K562 (cell line): Measurements from ENCODE around the gene ASIP. TPM values are rescaled to one million over a fixed set of nuclear protein-coding genes. Genes with fewer than 3 reads are reported as not detected.

ENCODE experiments used
- polyA plus RNA-seq, 8 experiments: library from polyadenylated mRNA; depleted of rRNA in 4 of 8; stranded (reverse) in 5 of 8; unstranded in 3 of 8; fragments of >200 nt; fragmentation: Nextera tagmentation in 2 of 8; fragmentation: Illumina TruSeq in 1 of 8; extraction: Ambion mirVana in 2 of 8; extraction: Trizol in 1 of 8; gene quantifications; 2 replicates each; pipeline versions ENCODE4 v1.2.1 to v1.2.3, GENCODE V29; 2011 to 2014; ENCODE audit warnings: inconsistent platforms in 1 of 8, missing spikeins in 1 of 8
- total RNA-seq, 7 experiments: library from RNA; depleted of rRNA in 6 of 7; stranded (reverse); fragments of >200 nt in 6 of 7; fragmentation: Illumina TruSeq in 2 of 7; extraction: Trizol in 2 of 7; gene quantifications; 2 replicates each; pipeline versions ENCODE4 v1.2.1 to v1.2.3, GENCODE V29; 2011 to 2021; ENCODE audit warnings: low replicate concordance in 1 of 7

ASIP gene
- total and polyA plus RNA-seq, 9 of the 15 experiments (the other 6 are each of a cell fraction or from before 2014, with no cell fraction given), result not detected

Other genes starting within 250 kb of the ASIP start
- 120 and 130 TPM in 2 replicates for gene RALY, start 247.5 kb upstream of the ASIP start, total RNA-seq (2014; rRNA removed)
- gene RALY, start 247.5 kb upstream of the ASIP start, total RNA-seq (2014; rRNA removed; fragmentation: Illumina TruSeq; extraction: Trizol), result 66.0 and 71.2 TPM in 2 replicates
- 125 and 130 TPM in 2 replicates for gene RALY, start 247.5 kb upstream of the ASIP start, total RNA-seq (2015; rRNA removed; fragmentation: Illumina TruSeq; extraction: Trizol)
- gene RALY, start 247.5 kb upstream of the ASIP start, total RNA-seq (2021), result 164 and 174 TPM in 2 replicates
- 121 and 130 TPM in 2 replicates for gene RALY, start 247.5 kb upstream of the ASIP start, polyA plus RNA-seq (2011; rRNA removed)
- gene RALY, start 247.5 kb upstream of the ASIP start, polyA plus RNA-seq (2014; fragmentation: Illumina TruSeq; extraction: Trizol), result 128 and 152 TPM in 2 replicates
- gene RALY, start 247.5 kb upstream of the ASIP start, polyA plus RNA-seq (2014; fragmentation: Nextera tagmentation; extraction: Ambion mirVana), result 1 to 10 TPM in 1 of 2 experiments, under 1 TPM in 1; 0.80 to 1.2 TPM
- 207 and 219 TPM in 2 replicates for gene RALY, start 247.5 kb upstream of the ASIP start, polyA plus RNA-seq (2014; rRNA removed)
- gene EIF2S2, start 129.2 kb upstream of the ASIP start, total RNA-seq (2014; rRNA removed), result 120 and 135 TPM in 2 replicates
- gene EIF2S2, start 129.2 kb upstream of the ASIP start, total RNA-seq (2014; rRNA removed; fragmentation: Illumina TruSeq; extraction: Trizol), result 192 and 237 TPM in 2 replicates
- 154 and 159 TPM in 2 replicates for gene EIF2S2, start 129.2 kb upstream of the ASIP start, total RNA-seq (2015; rRNA removed; fragmentation: Illumina TruSeq; extraction: Trizol)
- 114 and 118 TPM in 2 replicates for gene EIF2S2, start 129.2 kb upstream of the ASIP start, total RNA-seq (2021)
- gene EIF2S2, start 129.2 kb upstream of the ASIP start, polyA plus RNA-seq (2011; rRNA removed), result 141 and 164 TPM in 2 replicates
- gene EIF2S2, start 129.2 kb upstream of the ASIP start, polyA plus RNA-seq (2014; fragmentation: Illumina TruSeq; extraction: Trizol), result 210 and 220 TPM in 2 replicates
- gene EIF2S2, start 129.2 kb upstream of the ASIP start, polyA plus RNA-seq (2014; fragmentation: Nextera tagmentation; extraction: Ambion mirVana), result 10 to 100 TPM; 79.7 to 92.3 TPM
- gene EIF2S2, start 129.2 kb upstream of the ASIP start, polyA plus RNA-seq (2014; rRNA removed), result 139 and 154 TPM in 2 replicates
- gene AHCY, start 61.9 kb downstream of the ASIP start, total RNA-seq (2014; rRNA removed), result 190 and 230 TPM in 2 replicates
- 118 and 136 TPM in 2 replicates for gene AHCY, start 61.9 kb downstream of the ASIP start, total RNA-seq (2014; rRNA removed; fragmentation: Illumina TruSeq; extraction: Trizol)
- 186 and 187 TPM in 2 replicates for gene AHCY, start 61.9 kb downstream of the ASIP start, total RNA-seq (2015; rRNA removed; fragmentation: Illumina TruSeq; extraction: Trizol)
- gene AHCY, start 61.9 kb downstream of the ASIP start, total RNA-seq (2021), result 251 and 261 TPM in 2 replicates
- gene AHCY, start 61.9 kb downstream of the ASIP start, polyA plus RNA-seq (2011; rRNA removed), result 244 and 287 TPM in 2 replicates
- gene AHCY, start 61.9 kb downstream of the ASIP start, polyA plus RNA-seq (2014; fragmentation: Illumina TruSeq; extraction: Trizol), result 269 and 289 TPM in 2 replicates
- gene AHCY, start 61.9 kb downstream of the ASIP start, polyA plus RNA-seq (2014; fragmentation: Nextera tagmentation; extraction: Ambion mirVana), result 100 to 1,000 TPM in 1 of 2 experiments, 10 to 100 TPM in 1; 82.5 to 148 TPM
- gene AHCY, start 61.9 kb downstream of the ASIP start, polyA plus RNA-seq (2014; rRNA removed), result 211 and 237 TPM in 2 replicates
- gene ITCH, start 121.8 kb downstream of the ASIP start, total RNA-seq (2014; rRNA removed), result 20.5 and 22.9 TPM in 2 replicates
- gene ITCH, start 121.8 kb downstream of the ASIP start, total RNA-seq (2014; rRNA removed; fragmentation: Illumina TruSeq; extraction: Trizol), result 53.0 and 56.7 TPM in 2 replicates
- gene ITCH, start 121.8 kb downstream of the ASIP start, total RNA-seq (2015; rRNA removed; fragmentation: Illumina TruSeq; extraction: Trizol), result 44.4 and 52.5 TPM in 2 replicates
- 40.2 and 41.6 TPM in 2 replicates for gene ITCH, start 121.8 kb downstream of the ASIP start, total RNA-seq (2021)
- 14.3 and 17.5 TPM in 2 replicates for gene ITCH, start 121.8 kb downstream of the ASIP start, polyA plus RNA-seq (2011; rRNA removed)
- gene ITCH, start 121.8 kb downstream of the ASIP start, polyA plus RNA-seq (2014; fragmentation: Illumina TruSeq; extraction: Trizol), result 27.5 and 33.2 TPM in 2 replicates
- 10 to 100 TPM in 1 of 2 experiments, 1 to 10 TPM in 1; 7.5 to 13.1 TPM for gene ITCH, start 121.8 kb downstream of the ASIP start, polyA plus RNA-seq (2014; fragmentation: Nextera tagmentation; extraction: Ambion mirVana)
- 15.3 and 19.0 TPM in 2 replicates for gene ITCH, start 121.8 kb downstream of the ASIP start, polyA plus RNA-seq (2014; rRNA removed)